HT1080 (cell line): Measurements from ENCODE around the gene MAST2. TPM values are rescaled to one million over a fixed set of nuclear protein-coding genes. Genes with fewer than 3 reads are reported as not detected.
A peak's percentile ranks its signal among the peaks of the same experiment; 100 is the strongest.
"Not testable (repeated sequence)": the region's sequence is repeated elsewhere in the genome, so short reads cannot be mapped to it uniquely, and the experiment has no call there.

Source experiments
- DNase-seq: peaks from one replicate; pipeline ENCODE4 v3.0.0-alpha.2; 2015; ENCODE audit warnings: low read depth
- total RNA-seq: library from RNA; depleted of rRNA; stranded (reverse); fragments of >200 nt; shearing (Covaris generic); gene quantifications from 2 replicates; pipeline ENCODE4 v1.2.3, GENCODE V29; 2014

Gene MAST2
- total RNA-seq, 1 experiment from 2014 or later = 19.3 TPM

- no peak for DNase-seq
These were observed 6.3 kb downstream of the MAST2 start for GRCh38 chr1:45809761-45810160.

DNA sequence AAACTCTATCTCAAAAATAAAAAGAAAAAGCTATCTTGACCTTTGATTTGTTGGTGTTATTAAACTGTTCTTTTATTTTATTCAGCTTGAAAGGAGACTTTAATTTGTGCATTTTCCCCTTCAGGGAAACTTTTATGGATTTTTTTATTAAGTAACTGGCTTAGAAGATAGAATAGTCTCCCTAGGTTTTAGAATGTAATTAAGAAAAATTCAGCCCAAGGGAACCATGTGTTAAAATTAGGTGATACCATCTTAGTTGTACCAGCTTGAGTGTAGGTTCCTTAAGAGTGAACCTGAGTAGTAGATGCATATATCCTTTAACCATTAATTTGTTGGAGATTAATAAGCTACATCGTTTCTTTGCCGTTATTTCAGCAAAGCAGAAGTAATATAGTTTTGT lies 11.4 kb downstream of the MAST2 start:
- no peak for DNase-seq

DNA sequence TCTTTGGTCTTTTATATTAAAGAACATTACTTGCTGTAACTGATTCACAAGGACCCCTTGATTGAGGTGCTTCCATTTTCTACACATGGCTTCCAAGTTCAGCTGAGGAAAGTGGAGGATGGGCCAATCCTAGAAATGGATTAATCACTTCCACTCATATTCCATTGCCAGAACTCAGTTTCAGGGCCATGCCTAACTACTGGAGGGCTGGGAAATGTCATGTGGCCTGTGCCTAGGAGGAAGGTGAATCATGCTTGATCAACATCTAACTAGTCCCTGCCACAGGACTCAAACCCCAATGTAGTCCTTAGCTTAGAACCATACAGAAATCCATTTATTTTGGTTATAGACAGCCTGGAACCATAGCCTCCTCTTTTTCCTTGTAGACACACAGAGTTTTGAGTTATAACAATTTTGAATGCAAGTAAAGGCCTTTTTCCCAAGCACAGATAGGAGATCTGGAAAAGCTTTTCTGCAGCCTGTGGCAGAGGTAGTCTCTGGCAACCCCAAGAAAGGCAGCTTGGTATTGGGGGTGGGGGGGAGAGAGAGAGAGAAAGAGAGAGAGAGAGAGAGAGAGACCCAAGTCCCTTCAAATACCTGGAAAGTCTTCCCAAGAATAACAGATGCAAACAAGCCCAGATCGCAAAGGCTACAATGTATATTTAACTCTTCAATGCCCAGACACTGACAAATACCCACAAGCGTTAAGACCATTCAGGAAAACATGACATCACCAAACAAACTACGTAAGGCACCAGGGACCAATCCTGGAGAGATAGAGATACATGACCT lies 12.5 kb downstream of the MAST2 start:
- DNase-seq = peak; percentile 87

GRCh38 chr1:45820173-45820572 lies 16.8 kb downstream of the MAST2 start:
- no peak for DNase-seq

DNA sequence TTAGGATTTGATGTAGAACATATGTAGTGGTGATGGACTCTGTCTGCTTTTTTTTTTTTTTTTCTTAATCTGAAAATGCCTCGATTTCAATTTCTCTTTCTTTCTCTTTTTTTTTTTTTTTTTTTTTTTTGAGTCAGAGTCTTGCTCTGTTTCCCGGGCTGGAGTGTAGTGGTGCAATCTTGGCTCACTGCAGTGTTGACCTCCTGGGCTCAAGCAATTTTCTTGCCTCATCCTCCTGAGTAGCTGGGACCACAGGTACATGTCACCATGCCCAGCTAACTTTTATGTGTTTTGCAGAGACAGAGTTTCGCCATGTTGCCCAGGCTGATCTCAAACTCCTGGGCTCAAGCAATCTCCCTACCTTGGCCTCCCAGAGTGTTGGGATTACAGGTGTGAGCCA lies 17.4 kb downstream of the MAST2 start:
- DNase-seq = no peak

GRCh38 chr1:45822644-45823043 lies 19.2 kb downstream of the MAST2 start:
- no peak for DNase-seq

DNA sequence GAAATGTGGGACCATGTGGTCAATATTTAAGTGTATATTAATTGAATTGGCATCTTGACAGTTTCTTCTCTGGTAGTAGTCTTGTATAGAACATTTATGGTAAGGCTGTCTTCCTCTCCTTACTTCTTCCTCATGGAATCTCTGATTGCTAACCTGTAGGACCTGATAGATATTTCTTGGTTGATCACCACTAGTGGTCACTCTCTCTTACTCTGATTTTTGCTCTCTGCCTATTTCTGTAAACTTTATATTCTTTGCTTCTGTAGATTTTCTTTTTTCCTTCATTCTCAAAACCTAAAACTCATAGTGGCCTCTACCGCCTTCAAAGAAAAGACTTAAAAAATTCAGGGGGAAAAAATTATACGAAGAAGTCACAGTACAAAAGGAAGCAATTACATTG lies 21.2 kb downstream of the MAST2 start:
- no peak for DNase-seq

DNA sequence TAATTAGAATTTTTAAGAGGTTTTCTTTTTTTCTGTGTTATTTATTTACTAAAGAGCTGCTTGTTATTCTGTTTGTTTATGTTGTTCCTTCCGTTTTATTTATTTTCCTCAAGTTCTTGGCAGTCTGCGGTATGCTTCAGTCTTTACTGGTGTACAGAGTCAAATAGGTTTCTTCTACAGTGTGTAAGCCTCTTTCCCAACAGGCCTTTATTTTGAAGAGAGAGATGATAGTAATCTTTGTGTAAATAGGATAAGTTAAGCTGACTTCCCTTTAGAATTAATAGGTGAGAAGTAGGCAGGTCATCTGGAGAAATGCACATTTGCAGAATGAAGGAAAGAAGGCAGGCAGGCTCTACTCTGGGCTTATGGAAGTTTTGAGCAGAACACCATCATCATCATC lies 23.8 kb downstream of the MAST2 start:
- DNase-seq = no peak

- DNase-seq = no peak
These were observed 25.4 kb downstream of the MAST2 start for GRCh38 chr1:45828841-45829240.

DNA sequence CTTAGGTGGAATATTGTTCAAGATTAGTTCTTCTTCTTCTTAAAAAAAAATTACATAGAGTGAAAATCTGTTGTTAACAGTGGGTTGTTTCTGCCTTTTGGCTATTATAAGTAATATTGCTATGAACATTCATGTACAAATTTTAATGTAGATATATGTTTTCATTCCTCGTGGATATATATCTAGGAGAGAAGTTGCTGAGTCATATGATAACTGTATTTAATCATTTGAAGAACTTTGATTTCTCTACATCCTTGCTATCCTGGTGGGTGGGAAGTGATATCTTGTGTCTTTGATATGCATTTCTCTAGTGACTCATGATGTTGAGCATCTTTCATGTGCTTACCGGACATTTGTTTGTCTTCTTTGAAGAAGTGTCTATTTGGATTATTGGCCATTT lies 29.9 kb downstream of the MAST2 start:
- no peak for DNase-seq

DNA sequence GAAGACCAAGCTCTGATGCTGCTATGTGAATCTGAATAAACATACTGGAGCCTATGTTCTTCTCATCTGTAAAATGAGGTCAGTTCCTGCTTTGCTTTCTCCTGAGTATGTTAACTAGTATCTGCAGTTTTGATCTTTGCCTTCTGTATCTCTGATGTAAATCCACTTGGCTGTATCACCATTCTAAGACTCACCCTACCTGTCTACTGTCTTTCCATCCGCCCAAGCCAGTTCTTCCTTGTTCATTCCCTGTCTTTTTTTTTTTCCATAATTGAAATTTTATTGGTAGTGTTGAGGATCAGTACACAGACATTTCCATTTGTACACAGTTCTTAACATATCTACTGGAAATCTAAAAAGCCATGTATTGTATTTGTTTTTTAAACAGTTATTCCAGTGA lies 31.3 kb downstream of the MAST2 start:
- DNase-seq = no peak

- no peak for DNase-seq
These were observed 33.0 kb downstream of the MAST2 start for GRCh38 chr1:45836451-45836850.

GRCh38 chr1:45836861-45837260 lies 33.4 kb downstream of the MAST2 start:
- not testable (repeated sequence) for DNase-seq

GRCh38 chr1:45838322-45838721 lies 34.9 kb downstream of the MAST2 start:
- DNase-seq = not testable (repeated sequence)

- DNase-seq = peak; percentile 25
These were observed 37.3 kb downstream of the MAST2 start for GRCh38 chr1:45840704-45841103.

- no peak for DNase-seq
These were observed 39.4 kb downstream of the MAST2 start for GRCh38 chr1:45842786-45843185.

GRCh38 chr1:45843474-45843905 lies 40.1 kb downstream of the MAST2 start:
- peak; percentile 24 for DNase-seq

- DNase-seq = not testable (repeated sequence)
These were observed 40.6 kb downstream of the MAST2 start for GRCh38 chr1:45844000-45844399.

DNA sequence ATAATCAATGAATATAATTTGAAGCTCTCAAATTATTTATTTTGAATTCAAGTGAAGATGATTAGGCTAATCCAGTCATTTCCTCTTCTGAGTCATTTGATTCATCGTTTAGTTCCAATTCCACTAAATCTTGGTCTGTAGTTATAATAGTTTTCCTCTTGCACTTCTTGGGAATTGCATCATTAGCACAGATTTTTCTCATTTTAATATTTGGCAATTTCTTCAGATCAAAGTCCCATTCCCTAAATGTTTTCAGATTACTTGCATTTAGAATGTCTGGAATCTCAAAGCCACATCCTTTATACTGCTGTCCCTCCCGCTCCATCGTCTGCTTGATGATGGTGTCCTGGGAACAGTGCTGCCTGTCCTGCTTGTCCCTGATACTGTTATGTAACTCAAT lies 43.5 kb downstream of the MAST2 start:
- peak; percentile 27 for DNase-seq

DNA sequence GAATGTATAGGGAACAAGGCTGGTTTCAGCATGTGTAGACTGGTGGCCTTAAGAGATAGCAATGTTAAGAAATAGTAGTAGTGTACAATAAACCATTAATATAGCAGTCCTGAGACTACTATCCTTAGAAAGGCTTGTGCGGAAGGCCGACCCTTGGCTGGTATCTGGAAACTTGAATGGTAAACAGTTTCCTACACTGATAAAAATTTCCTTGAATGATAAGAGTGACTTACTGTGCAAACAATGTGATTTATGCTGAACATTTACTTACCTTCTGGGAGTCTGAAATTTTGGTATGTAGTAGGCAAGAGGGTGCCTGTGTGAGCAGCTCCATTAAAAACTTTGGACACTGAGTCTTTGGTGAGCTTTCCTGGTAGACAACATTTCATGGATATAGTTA lies 44.7 kb downstream of the MAST2 start:
- no peak for DNase-seq

DNA sequence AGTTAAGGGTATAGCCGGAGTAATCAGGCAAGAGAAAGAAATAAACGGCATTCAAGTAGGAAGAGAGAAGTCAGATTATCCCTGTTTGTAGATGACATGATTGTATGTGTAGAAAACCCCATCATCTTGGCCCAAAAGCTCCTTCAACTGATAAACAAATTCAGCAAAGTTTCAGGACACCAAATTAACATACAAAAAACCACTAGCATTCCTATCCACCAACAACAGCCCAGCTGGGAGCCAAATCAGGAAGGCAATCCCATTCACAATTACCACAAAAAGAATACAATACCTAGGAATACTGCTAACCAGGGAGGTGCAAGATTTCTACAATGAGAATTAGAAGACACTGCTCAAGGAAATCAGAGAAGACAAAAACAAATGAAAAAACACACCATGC lies 45.3 kb downstream of the MAST2 start:
- DNase-seq = no peak

- DNase-seq = no peak
These were observed 46.6 kb downstream of the MAST2 start for GRCh38 chr1:45850017-45850416.

- DNase-seq = no peak
These were observed 51.3 kb downstream of the MAST2 start for GRCh38 chr1:45854724-45855123.
